Measurements from ENCODE around the gene DGKQ.
"Not testable (repeated sequence)": the region's sequence is repeated elsewhere in the genome, so short reads cannot be mapped to it uniquely, and the experiment has no call there.

Gene DGKQ

DNA sequence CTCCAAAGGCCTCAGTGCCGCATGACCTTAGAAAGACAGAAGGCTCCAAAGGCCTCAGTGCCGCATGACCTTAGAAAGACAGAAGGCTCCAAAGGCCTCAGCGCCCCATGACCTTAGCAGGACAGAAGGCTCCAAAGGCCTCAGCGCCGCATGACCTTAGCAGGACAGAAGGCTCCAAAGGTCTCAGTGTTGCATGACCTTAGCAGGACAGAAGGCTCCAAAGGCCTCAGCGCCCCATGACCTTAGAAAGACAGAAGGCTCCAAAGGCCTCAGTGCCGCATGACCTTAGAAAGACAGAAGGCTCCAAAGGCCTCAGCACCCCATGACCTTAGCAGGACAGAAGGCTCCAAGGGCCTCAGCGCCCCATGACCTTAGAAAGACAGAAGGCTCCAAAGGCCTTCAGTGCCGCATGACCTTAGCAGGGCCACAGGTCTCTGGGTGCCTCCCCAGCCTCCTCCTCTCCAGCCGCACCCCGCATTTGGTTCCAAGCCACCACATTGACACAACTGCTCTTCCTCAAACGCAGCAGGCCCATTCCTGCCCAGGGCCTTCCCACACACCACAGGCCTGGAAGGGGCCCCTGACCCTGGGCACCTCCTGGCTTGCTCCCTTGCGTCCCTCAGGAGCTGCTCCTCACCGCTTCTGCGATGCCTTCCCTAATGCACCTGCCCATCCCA is 54.2 kb downstream of the DGKQ start:
- not testable (repeated sequence) for DNase-seq

DNA sequence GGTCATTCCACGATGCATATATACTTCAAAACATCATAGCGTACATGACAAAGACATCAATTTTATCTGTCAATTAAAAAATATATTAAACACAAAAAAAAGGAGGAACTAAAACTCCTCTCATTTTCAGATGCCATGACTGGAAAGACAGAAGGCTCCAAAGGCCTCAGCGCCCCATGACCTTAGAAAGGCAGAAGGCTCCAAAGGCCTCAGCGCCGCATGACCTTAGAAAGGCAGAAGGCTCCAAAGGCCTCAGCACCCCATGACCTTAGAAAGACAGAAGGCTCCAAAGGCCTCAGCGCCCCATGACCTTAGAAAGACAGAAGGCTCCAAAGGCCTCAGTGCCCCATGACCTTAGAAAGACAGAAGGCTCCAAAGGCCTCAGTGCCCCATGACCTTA is 54.8 kb downstream of the DGKQ start:
- DNase-seq = not testable (repeated sequence)

DNA sequence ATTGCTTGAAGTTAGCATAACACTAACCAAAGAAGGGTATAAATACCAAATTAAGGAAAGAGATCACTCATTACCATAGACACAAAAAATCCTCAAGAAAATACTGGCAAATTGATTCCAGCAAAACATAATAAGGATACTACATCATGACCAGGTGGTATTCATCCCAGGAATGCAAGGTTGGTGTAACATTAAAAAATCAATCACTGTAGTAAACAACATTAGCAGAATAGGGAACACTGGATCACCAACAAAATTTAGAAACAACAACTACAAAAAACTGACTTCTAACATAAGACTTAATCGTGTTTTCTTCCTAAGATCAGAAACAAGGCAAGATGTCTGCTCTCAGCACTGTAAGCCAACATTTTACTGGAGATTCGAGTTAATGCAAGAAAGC is 55.4 kb downstream of the DGKQ start:
- DNase-seq = no peak

DNA sequence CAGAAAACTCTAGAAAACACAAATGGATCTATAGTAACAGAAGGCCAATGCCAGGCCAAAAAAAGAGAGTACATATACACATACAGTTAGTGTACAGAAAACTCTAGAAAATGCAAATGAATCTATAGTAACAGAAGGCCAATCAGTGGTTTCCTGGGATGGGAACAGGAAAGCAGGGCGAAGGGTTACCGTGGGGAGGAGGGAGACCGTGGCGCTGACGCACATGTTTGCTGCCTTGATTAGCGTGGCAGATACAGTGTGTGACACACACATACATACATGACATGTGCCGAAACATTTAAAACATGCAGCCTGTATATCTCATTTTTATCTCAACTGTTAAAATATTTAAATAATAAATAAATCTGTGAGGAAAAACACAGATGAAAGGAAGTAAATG is 55.9 kb downstream of the DGKQ start:
- no peak for DNase-seq

DNA sequence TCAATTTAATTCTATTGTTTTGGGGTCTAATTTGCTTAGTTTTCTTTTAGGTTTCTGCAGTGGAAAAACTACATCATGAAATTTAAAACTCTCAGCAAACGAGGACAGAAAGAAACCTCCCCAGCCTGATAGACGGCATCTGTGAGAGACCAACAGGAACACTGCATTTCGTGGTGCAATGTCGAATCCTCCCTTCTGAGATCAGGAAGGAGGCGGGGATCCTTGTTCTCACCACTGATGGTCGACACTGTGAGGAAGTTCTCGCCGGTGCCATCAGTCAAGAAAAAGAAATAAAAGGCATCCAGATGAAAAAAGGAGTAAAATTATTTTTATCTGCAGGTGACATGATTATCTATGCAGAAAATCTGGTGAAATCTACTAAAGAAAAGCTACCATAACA is 57.8 kb downstream of the DGKQ start:
- DNase-seq = no peak

DNA sequence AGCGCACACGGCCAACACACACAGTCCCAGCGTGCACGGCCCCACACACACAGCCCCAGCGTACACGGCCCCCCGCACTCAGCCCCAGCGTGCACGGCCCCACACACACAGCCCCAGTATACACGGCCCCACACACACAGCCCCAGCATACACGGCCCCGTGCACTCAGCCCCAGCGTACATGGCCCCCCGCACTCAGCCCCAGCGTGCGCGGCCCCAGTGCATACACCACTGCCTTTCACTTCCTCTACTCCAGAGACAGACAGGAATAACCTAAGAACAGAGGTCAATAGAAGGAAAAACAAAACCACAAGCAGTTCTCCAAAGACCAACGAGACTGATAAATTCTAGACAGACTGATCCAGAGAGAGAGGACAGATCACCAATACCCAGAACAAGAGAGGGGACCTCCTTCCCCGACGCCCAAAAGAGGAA is 58.3 kb downstream of the DGKQ start:
- no peak for DNase-seq

DNA sequence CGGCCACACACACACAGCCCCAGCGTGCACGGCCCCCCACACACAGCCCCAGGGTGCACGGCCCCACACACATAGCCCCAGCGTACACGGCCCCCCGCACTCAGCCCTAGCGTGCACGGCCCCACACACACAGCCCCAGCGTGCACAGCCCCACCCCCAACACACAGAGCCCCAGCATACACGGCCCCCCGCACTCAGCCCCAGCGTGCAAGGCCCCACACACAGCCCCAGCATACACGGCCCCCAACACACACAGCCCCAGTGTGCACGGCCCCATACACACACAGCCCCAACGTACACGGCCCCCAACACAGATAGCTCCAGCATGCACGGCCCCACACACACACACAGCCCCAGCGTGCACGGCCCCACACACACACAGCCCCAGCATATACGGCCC is 58.8 kb downstream of the DGKQ start:
- no peak for DNase-seq

DNA sequence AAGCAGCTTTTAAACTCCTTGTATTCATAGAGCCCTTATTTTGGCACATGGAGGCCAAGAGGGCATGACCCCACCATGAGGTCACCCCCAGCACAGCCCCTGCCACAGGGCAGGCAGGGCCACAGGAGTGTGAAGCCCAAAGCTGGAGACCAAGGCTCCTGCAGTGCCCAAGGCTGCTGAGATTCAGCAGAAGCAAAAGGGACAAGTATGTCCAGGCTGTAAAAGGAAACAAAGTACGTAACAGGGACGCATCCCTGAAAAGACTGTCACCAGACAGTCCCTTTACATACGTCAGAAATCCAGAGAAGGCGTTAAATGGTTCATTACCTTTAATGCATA is 60.1 kb downstream of the DGKQ start:
- no peak for DNase-seq

DNA sequence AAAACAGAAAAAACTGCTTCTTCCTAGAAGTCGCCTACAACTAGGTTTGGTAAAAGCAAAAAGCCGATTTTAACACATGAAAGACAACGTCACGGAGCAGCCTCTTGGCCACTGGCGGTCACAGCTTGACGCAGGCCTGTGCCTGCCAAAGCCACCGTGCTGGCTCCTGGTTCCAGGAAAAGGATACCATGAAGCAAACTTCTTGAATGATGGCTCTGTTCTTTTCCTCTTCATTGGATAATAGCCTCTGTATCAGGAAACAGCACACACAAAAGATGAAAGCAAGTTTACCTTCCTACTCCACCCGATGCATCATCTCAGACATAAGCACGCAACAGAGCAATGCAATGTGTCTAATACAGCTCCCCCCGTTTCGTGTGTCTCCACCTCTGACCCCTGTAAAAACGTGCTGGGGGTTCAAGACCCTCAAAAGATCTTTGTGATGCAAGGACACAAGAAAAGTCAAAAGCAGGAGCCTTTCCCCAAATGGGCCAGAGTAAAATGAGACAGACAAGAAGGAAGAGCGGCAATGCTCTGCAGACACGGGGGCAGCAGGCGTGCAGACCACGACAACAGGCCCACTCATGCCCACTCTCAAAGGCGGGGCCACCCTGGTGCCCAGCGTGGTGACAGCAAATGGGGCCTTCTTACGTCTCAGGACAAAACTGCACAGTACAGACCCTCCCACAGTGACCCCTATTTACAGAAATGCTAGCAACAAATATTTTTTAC is 60.7 kb downstream of the DGKQ start:
- peak in 5 of 14 donors; percentile 28 to 72 (median 40) for DNase-seq

DNA sequence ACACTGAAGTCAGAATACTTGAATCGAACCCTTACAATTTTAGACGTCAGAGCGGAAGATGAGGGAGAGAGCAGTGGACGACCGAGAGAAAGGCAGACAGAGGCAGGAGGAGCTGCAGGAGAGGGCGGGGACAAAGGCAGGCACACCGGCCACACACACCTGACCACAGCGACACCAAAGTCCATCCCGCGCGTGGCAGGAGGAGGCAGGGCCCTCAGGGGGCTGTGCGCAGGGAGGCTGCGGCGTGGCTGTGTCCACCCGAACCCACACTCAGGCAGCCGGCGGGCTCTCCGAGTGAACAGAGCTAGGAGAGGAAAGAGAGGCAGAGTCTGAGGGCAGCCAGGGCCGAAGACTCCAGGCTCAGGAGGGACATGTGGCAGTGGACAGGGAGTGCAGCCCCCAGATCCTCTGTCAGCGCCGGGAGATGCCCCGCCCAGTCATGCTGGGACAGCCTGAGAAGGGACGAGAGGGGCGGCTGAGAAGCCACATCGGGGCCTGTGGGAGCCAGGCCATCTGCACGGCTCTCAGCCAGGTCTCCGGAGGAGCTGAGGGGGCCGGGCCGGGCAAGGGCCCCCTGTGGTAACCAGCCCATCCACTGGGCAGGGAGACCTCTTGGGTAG is 61.4 kb downstream of the DGKQ start:
- DNase-seq = peak in 4 of 14 donors; percentile 13 to 71 (median 48)

DNA sequence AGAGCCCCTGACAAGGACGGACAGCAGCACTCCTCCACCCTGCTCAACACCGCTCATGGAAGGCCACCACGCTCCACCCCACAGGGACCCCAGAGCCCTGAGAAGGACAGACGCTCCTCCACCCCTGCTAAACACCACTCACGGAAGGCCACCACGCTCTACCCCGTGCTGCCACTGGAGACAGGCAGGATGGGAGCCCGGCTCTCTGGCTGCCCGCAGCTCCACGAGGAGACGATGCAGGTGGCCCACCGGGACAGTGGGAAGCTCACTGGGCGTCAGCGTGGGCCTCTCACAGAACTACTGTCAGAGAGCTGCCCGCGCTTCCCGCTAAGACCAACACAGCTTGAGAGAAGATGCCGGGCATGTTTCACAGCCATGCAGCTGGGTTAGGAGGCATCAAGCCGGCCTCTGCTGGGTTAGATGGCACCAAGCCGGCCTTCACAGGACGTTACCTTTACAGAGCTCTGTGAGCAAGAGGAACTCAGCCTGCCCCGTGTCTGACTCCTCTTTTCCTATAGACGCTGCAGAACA is 62.1 kb downstream of the DGKQ start:
- no peak for DNase-seq

DNA sequence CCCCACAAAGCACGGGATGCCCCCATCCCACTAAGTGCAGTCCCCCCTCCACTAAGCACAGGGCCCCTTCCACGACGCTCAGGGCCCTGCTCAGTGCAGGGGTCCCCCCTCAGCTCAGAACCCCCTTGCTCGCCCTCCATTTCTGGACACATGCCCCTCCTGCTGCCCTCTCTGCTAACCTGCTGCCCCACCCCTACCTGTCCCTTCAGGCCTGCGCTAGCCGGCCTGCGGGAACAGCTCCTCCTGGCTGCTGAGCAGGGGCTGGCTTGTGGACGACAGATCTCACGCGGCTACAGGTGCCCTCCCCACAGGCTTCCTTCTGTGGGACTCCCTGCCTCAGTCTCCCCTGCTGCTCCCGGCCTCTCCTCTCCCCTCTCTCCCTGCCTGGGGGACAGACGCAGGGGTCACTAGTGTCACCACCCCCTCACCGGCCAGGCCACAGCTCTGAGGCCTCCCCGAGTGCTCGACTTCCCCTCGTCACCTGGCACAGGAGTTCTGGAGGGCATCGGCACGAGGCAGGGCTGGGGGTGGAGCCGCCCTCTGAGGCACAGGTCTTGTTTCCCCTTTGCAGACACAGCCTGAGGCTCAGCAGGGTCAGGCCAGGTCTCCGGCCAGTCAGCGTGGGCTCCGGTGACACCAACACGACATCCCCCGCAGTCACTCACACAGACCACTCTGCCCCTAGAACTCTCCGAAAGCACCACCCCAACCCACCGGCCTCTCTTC is 62.8 kb downstream of the DGKQ start:
- no peak for DNase-seq

DNA sequence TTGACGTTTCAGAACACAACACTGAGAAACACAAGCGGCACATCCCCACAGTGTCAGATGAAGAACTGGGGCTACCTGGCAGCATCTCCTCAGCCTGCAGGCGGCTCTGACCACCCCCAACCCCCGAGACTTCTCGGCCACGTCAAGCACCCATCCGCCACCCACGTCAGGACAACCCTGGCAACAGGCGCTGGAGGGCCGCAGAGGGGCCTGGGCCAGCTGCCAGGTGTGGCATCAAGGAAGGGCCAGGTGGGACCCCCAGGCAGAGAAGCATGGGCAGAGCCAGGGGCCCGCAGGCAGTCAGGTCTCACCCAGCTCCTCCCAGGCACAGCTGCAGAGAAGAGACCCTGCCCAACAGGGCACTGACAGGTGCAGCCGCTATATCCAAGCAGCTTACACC is 63.5 kb downstream of the DGKQ start:
- DNase-seq = no peak

DNA sequence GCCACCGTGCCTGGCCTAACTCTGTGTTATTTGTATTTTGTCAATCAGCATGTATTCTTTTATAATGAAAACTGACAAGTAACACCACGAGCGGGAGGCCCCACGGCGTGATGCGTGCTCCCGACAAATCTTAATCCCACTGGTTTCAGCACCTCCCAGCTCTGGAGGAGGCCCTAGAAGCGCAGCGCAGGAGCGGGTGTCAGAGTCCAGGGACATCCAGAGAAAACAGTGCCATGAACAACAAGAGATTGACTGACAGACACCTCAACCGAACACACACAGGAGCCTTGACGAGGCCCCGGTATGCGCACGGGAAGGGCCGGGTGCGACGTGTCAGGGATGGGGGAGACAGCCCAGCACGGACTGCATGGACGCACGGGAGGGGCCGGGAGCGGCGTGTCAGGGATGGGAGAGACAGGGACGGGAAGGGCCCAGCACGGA is 64.2 kb downstream of the DGKQ start:
- no peak for DNase-seq
